ENCODE measurements around the gene TIAM2.

GRCh38 chr6:155234167-155234566 lies 239.1 kb downstream of the TIAM2 start:
- TF ChIP-seq POLR2A (IDR thresholded peaks at IDR 0.05) (no peak), CTCF (IDR thresholded peaks at IDR 0.05) (no peak)

All from adrenal gland (tissue), 5 donors.